H9 (cell line): ENCODE results near the gene ATF6. TPM values are rescaled to one million over a fixed set of nuclear protein-coding genes. Genes with fewer than 3 reads are reported as not detected.

Experiments used
- DNase-seq: peaks from one replicate; pipeline ENCODE4 v3.0.0-alpha.2; 2017
- H2AFZ ChIP-seq: one replicate; pipeline ENCODE4 v1.6.1; 2013; ENCODE audit warnings: mild to moderate bottlenecking, low read length, control low read depth, moderate library complexity
- H2AK5ac ChIP-seq: 2 replicates; pipeline ENCODE4 v1.6.1; 2013; ENCODE audit warnings: low read length, control low read depth, mixed read lengths; ENCODE audit not compliant: insufficient read length
- H2BK120ac ChIP-seq: one replicate; pipeline ENCODE4 v1.6.1; 2013; ENCODE audit warnings: low read depth, mild to moderate bottlenecking, low read length, control low read depth, inconsistent platforms; ENCODE audit not compliant: poor library complexity, severe bottlenecking
- H2BK12ac ChIP-seq: 2 replicates; pipeline ENCODE4 v1.6.1; 2013; ENCODE audit warnings: low read length, control low read depth, mixed read lengths, low read depth; ENCODE audit not compliant: insufficient read length
- H2BK15ac ChIP-seq: 2 replicates; pipeline ENCODE4 v1.6.1; 2013; ENCODE audit warnings: low read depth, low read length, control low read depth
- H2BK20ac ChIP-seq: one replicate; pipeline ENCODE4 v1.6.1; 2013; ENCODE audit warnings: low read depth, mild to moderate bottlenecking, low read length, control low read depth, inconsistent platforms; ENCODE audit not compliant: poor library complexity, severe bottlenecking
- H2BK5ac ChIP-seq: 2 replicates; pipeline ENCODE4 v1.6.1; 2013; ENCODE audit warnings: low read length, control low read depth, mixed read lengths; ENCODE audit not compliant: insufficient read length
- H3K14ac ChIP-seq: 2 replicates; pipeline ENCODE4 v1.6.1; 2013; ENCODE audit warnings: low read length, control low read depth; ENCODE audit not compliant: insufficient read depth
- H3K18ac ChIP-seq: 2 replicates; pipeline ENCODE4 v1.6.1; 2013; ENCODE audit warnings: low read depth, mild to moderate bottlenecking, mixed read lengths, low read length, control low read depth; ENCODE audit not compliant: insufficient read length
- H3K23ac ChIP-seq: 2 replicates; pipeline ENCODE4 v1.6.1; 2013; ENCODE audit warnings: low read length, control low read depth, mixed read lengths, low read depth; ENCODE audit not compliant: insufficient read length
- H3K23me2 ChIP-seq: 2 replicates; pipeline ENCODE4 v1.6.1; 2013; ENCODE audit warnings: low read depth, mild to moderate bottlenecking, mixed read lengths, low read length, control low read depth; ENCODE audit not compliant: insufficient read length, poor library complexity, severe bottlenecking
- H3K27ac ChIP-seq: 2 replicates; pipeline ENCODE4 v1.5.1; 2013; ENCODE audit warnings: low read length, control low read depth, mixed read lengths, low read depth; ENCODE audit not compliant: insufficient read length
- H3K27me3 ChIP-seq: 2 replicates; pipeline ENCODE4 v1.6.1; 2013; ENCODE audit warnings: low read length, control low read depth, inconsistent platforms; ENCODE audit not compliant: insufficient read depth
- H3K4ac ChIP-seq: 2 replicates; pipeline ENCODE4 v1.6.1; 2013; ENCODE audit warnings: low read depth, mild to moderate bottlenecking, control low read depth, inconsistent platforms, low read length, moderate library complexity
- H3K4me1 ChIP-seq: 2 replicates; pipeline ENCODE4 v1.6.1; 2013; ENCODE audit warnings: low read length, control low read depth, inconsistent platforms; ENCODE audit not compliant: insufficient read depth
- H3K4me2 ChIP-seq: 2 replicates; pipeline ENCODE4 v1.6.1; 2013; ENCODE audit warnings: low read length, control low read depth, mixed read lengths; ENCODE audit not compliant: insufficient read length, insufficient read depth
- H3K56ac ChIP-seq: 2 replicates; pipeline ENCODE4 v1.6.1; 2013; ENCODE audit warnings: low read depth, mild to moderate bottlenecking, mixed read lengths, low read length, control low read depth; ENCODE audit not compliant: insufficient read length
- H3K79me1 ChIP-seq: 2 replicates; pipeline ENCODE4 v1.6.1; 2013; ENCODE audit warnings: low read depth, mild to moderate bottlenecking, moderate library complexity, low read length, control low read depth, inconsistent platforms; ENCODE audit not compliant: insufficient read depth, poor library complexity, severe bottlenecking
- H3K79me2 ChIP-seq: 2 replicates; pipeline ENCODE4 v1.6.1; 2013; ENCODE audit warnings: low read length, control low read depth, inconsistent platforms; ENCODE audit not compliant: insufficient read depth
- H3K9ac ChIP-seq: 2 replicates; pipeline ENCODE4 v1.6.1; 2013; ENCODE audit warnings: low read length, control low read depth, mixed read lengths; ENCODE audit not compliant: insufficient read length; ENCODE audit errors: extremely low read depth
- H3K9me3 ChIP-seq: one replicate; pipeline ENCODE4 v1.6.1; 2013; ENCODE audit warnings: low read depth, low read length, inconsistent platforms; ENCODE audit not compliant: control insufficient read depth
- H3T11ph ChIP-seq: one replicate; pipeline ENCODE4 v1.6.1; 2013; ENCODE audit warnings: mild to moderate bottlenecking, low read length, control low read depth, inconsistent platforms
- H4K20me1 ChIP-seq: one replicate; pipeline ENCODE4 v1.6.1; 2013; ENCODE audit not compliant: control insufficient read depth, insufficient read length, insufficient read depth
- H4K5ac ChIP-seq: 2 replicates; pipeline ENCODE4 v1.6.1; 2013; ENCODE audit warnings: low read depth, mild to moderate bottlenecking, mixed read lengths, low read length, control low read depth; ENCODE audit not compliant: insufficient read length
- H4K8ac ChIP-seq: replicated peaks from 2 replicates; pipeline ENCODE4 v1.6.1; 2013; ENCODE audit warnings: low read length, control low read depth, mixed read lengths, low read depth; ENCODE audit not compliant: insufficient read length
- H4K91ac ChIP-seq: 2 replicates; pipeline ENCODE4 v1.6.1; 2013; ENCODE audit warnings: low read depth, mild to moderate bottlenecking, moderate library complexity, mixed read lengths, low read length, control low read depth; ENCODE audit not compliant: insufficient read length
- H3K27ac Mint-ChIP-seq, 3 experiments: 2 replicates in 2 of 3; 3 replicates in 1 of 3; pipeline ENCODE4 v1.8.0; 2020 to 2021; ENCODE audit warnings: mixed read lengths in 3 of 3, mild to moderate bottlenecking in 1 of 3, moderate library complexity in 1 of 3
- H3K27me3 Mint-ChIP-seq: 2 replicates; pipeline ENCODE4 v1.8.0; 2021; ENCODE audit warnings: low read depth, mild to moderate bottlenecking, moderate library complexity, mixed read lengths
- H3K36me3 Mint-ChIP-seq, 3 experiments: 2 replicates in 2 of 3; 3 replicates in 1 of 3; pipeline ENCODE4 v1.8.0; 2020 to 2021; ENCODE audit warnings: low read depth in 3 of 3, mixed read lengths in 3 of 3; ENCODE audit not compliant: insufficient read depth in 1 of 3
- H3K4me1 Mint-ChIP-seq, 2 experiments: 2 replicates each; pipeline ENCODE4 v1.8.0; 2020; ENCODE audit warnings: mixed read lengths in 2 of 2
- H3K4me3 Mint-ChIP-seq, 2 experiments: 2 replicates in 1 of 2; 3 replicates in 1 of 2; pipeline ENCODE4 v1.8.0; 2020 to 2021; ENCODE audit warnings: mild to moderate bottlenecking in 2 of 2, mixed read lengths in 2 of 2, moderate library complexity in 1 of 2
- H3K9me3 Mint-ChIP-seq, 2 experiments: 2 replicates in 1 of 2; 3 replicates in 1 of 2; pipeline ENCODE4 v1.8.0; 2020; ENCODE audit warnings: mild to moderate bottlenecking in 2 of 2, mixed read lengths in 2 of 2, moderate library complexity in 1 of 2
- WGBS: extraction: QIAGEN DNeasy Blood & Tissue Kit; methylation state at CpG from one replicate; pipeline ENCODE4 v1.1.7; 2013; ENCODE audit warnings: missing lambda C conversion rate, low lambda C conversion rate, mixed read lengths; ENCODE audit not compliant: insufficient read length; ENCODE audit errors: extremely low coverage; 5-methylcytosine and 5-hydroxymethylcytosine counted together
- total RNA-seq: library from RNA; stranded (reverse); gene quantifications from 2 replicates; pipeline ENCODE4 v1.2.1, GENCODE V29; 2021
- TF ChIP-seq, protein P1 (sequence below): fragments of 200-600 bp; sonication (generic); conservative IDR thresholded peaks from 3 replicates; pipeline ENCODE4 v1.8.0; 2021; ENCODE audit warnings: antibody characterized with exemption, mild to moderate bottlenecking

Gene ATF6
- total RNA-seq, 1 experiment from 2014 or later = 11.2 TPM

DNA sequence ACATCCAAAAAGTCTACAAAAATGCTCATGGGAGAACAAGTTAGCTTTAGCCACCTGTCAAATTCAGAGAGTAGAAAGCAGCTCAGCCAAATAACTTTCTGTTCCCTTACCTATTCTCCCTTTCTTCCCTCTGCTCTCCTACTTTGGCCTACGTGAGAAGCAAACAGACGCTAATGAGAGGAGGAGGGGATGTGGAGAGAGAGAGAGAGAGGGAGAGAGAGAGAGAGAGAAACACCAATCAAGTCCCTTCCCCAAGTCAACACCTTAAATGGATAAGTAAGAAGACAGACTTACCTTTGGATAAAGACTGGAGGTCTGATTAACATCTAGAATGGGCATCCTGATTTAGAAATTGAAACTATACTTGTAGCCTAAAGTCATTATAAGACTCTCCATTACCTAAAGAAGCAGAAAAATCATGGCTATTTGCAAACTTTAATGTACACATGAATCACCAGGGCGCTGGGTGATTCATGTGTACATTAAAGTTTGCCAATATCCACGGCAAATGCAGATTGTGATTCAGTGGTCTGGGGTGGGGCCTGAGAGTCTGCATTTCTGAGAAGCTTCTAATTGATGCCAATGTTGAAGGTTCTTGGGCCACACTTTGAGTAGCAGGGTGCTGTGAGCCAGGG is 29.7 kb upstream of the ATF6 start:
- no peak overlapping the region for H2AK5ac ChIP-seq
- H2BK15ac ChIP-seq = no peak overlapping the region
- H4K91ac ChIP-seq = no peak overlapping the region
- H3T11ph ChIP-seq = no peak overlapping the region
- H3K4me1 Mint-ChIP-seq = peaks cover 22 to 33% of the 10 kb centered on the region in 2 experiments
- H3K23me2 ChIP-seq = no peaks in the 10 kb centered on the region
- no peak overlapping the region; a peak in 1 of 7 replicates for H3K27ac Mint-ChIP-seq
- peak overlapping the region; percentile 2 for H2BK120ac ChIP-seq
- WGBS = no CpG with 5 or more reads among the region's 4 CpGs
- H3K9me3 Mint-ChIP-seq = no peaks in the 10 kb centered on the region
- H3K4me3 Mint-ChIP-seq = no peak overlapping the region; a peak in 1 of 5 replicates
- H2AFZ ChIP-seq = peak overlapping the region; percentile 46
- no peaks in the 10 kb centered on the region for H3K27me3 ChIP-seq
- H3K79me2 ChIP-seq = no peaks in the 10 kb centered on the region
- H4K8ac ChIP-seq = no peak overlapping the region
- H2BK5ac ChIP-seq = no peak overlapping the region
- TF ChIP-seq, protein P1, sequence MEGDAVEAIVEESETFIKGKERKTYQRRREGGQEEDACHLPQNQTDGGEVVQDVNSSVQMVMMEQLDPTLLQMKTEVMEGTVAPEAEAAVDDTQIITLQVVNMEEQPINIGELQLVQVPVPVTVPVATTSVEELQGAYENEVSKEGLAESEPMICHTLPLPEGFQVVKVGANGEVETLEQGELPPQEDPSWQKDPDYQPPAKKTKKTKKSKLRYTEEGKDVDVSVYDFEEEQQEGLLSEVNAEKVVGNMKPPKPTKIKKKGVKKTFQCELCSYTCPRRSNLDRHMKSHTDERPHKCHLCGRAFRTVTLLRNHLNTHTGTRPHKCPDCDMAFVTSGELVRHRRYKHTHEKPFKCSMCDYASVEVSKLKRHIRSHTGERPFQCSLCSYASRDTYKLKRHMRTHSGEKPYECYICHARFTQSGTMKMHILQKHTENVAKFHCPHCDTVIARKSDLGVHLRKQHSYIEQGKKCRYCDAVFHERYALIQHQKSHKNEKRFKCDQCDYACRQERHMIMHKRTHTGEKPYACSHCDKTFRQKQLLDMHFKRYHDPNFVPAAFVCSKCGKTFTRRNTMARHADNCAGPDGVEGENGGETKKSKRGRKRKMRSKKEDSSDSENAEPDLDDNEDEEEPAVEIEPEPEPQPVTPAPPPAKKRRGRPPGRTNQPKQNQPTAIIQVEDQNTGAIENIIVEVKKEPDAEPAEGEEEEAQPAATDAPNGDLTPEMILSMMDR = no peak
- no peak overlapping the region for H3K56ac ChIP-seq
- H3K14ac ChIP-seq = no peak overlapping the region
- no peak overlapping the region for H2BK12ac ChIP-seq
- no peak overlapping the region for H3K4me2 ChIP-seq
- H3K9ac ChIP-seq = no peak overlapping the region
- peaks cover 3% of the 10 kb centered on the region for H3K27me3 Mint-ChIP-seq
- DNase-seq = no peak
- peaks cover 10% of the 10 kb centered on the region; the same call in 1 of the 2 replicates for H3K4me1 ChIP-seq
- H4K5ac ChIP-seq = no peak overlapping the region
- H3K27ac ChIP-seq = no peak overlapping the region
- no peak overlapping the region for H2BK20ac ChIP-seq
- no peaks in the 10 kb centered on the region for H3K9me3 ChIP-seq
- H3K36me3 Mint-ChIP-seq = no peaks in the 10 kb centered on the region
- no peak overlapping the region for H3K4ac ChIP-seq
- H3K18ac ChIP-seq = no peak overlapping the region
- H4K20me1 ChIP-seq = no peaks in the 10 kb centered on the region
- no peaks in the 10 kb centered on the region for H3K79me1 ChIP-seq
- H3K23ac ChIP-seq = no peak overlapping the region
